Measurements from ENCODE around the gene TANGO6. TPM values are rescaled to one million over a fixed set of nuclear protein-coding genes. Genes with fewer than 3 reads are reported as not detected.
"Not testable (repeated sequence)": the region's sequence is repeated elsewhere in the genome, so short reads cannot be mapped to it uniquely, and the experiment has no call there.

TANGO6 gene
- total RNA-seq, 3 donors from 2014 or later: 7.4 to 19.7 (median 8.2) TPM

DNA sequence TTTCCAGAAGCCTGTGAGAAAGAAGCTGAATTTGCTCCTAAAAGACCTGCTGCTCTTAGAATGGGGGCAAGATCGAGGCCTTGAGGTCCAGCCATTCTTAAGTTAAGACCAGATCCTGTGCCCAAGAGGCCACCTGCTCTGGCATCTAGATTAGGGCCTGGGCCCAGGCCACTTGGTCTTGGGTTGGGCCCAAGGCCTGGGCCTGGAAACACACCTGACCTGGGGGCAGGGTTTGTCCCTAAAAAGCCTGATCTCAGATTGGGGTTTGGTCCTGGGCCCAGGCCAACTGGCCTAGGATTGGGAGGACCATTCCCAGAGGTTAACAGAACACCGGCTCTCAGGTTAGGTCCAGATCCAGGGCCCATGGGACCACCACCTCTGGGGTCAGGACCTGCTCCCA is 276.2 kb downstream of the TANGO6 start:
- H3K36me3 ChIP-seq (ENCODE audit: low read depth): no peaks in the 10 kb centered on the region
- intact Hi-C loops (cut with DNase I, micrococcal nuclease): loop anchor here in 1 of 2 donors (10.0 kb wide), 1 partner anchor 215 kb away; no protein-coding TSS in a partner anchor

DNA sequence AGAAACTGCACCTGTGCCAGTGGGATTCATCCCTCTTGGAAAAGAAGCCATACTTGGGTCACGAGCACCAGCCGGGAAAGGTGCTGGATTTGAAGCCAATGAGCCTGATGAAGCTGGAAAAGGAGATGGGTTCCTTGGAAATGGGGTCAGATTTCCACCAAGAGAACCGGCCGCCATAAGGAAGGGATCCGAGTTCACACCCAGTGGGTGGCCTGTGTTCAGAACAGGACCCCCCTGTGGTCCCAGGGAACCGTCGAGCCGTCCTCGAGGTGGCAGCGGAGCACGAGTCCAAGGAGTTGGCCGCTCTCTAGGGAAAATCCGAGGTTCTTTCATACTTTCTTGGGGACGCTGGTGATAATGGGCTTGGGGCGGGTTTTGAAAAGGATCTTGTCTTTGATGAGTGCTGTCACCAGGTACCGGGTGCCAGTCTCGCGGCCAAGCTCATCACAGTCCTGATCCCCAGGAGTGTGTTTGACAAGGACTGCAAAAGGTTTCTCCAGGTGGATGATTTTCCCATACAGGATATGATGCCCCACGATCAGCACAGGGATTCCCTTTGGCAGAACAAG is 276.8 kb downstream of the TANGO6 start:
- Histone ChIP-seq H3K36me3 (ENCODE audit: low read depth) (no peaks in the 10 kb centered on the region), H3K4me1 (ENCODE audit: low read depth) (no peaks in the 10 kb centered on the region), H3K9me3 (no peaks in the 10 kb centered on the region), H3K4me3 (no peak overlapping the region)
- intact Hi-C loops (cut with DNase I, micrococcal nuclease): loop anchor here in 1 of 2 donors (10.0 kb wide), 1 partner anchor 595 kb away; no protein-coding TSS in a partner anchor
- ATAC-seq (no peak), DNase-seq (peak in 1 of 3 donors; percentile 33)
- TF ChIP-seq CTCF (IDR thresholded peaks at IDR 0.05): no peak

More for the DNA sequence above, 276.2 kb downstream of the TANGO6 start:
- no peak for ATAC-seq
- DNase-seq: no peak
- no peaks in the 10 kb centered on the region for H3K4me1 ChIP-seq (ENCODE audit: low read depth)
- no peak overlapping the region for H3K4me3 ChIP-seq
- TF ChIP-seq CTCF (IDR thresholded peaks at IDR 0.05): no peak
- H3K9me3 ChIP-seq: no peaks in the 10 kb centered on the region

DNA sequence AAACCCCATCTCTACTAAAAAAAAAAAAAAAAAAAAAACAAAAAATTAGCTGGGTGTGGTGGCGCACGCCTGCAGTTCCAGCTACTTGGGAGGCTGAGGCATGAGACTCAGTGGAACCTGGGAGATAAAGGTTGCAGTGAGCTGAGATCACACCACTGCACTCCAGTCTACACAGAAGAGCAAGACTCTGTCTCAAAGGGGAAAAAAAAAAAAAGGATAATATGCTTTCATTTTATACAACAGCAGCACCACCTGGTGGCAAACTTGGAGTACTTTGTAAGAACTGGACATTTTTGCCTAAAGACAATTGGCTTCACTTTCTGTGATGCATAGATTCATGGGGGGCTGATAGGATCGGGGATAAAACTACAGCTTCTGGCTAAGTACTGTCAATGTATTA is 280.6 kb downstream of the TANGO6 start:
- no peak overlapping the region for H3K4me3 ChIP-seq
- no peaks in the 10 kb centered on the region for H3K9me3 ChIP-seq
- DNase-seq (peak in 1 of 3 donors; percentile 78), ATAC-seq (peak; percentile 80)
- no peaks in the 10 kb centered on the region for H3K4me1 ChIP-seq (ENCODE audit: low read depth)
- no peaks in the 10 kb centered on the region for H3K36me3 ChIP-seq (ENCODE audit: low read depth)
- intact Hi-C loops (cut with DNase I, micrococcal nuclease): loop anchor here in 1 of 2 donors (10.0 kb wide), 1 partner anchor 599 kb away; no protein-coding TSS in a partner anchor
- TF ChIP-seq CTCF (IDR thresholded peaks at IDR 0.05): peak; percentile 15

- intact Hi-C loops (cut with DNase I, micrococcal nuclease): loop anchor here in 1 of 2 donors (10.0 kb wide), 1 partner anchor 600 kb away; no protein-coding TSS in a partner anchor
These were observed 281.1 kb downstream of the TANGO6 start for GRCh38 chr16:69124406-69124805.

DNA sequence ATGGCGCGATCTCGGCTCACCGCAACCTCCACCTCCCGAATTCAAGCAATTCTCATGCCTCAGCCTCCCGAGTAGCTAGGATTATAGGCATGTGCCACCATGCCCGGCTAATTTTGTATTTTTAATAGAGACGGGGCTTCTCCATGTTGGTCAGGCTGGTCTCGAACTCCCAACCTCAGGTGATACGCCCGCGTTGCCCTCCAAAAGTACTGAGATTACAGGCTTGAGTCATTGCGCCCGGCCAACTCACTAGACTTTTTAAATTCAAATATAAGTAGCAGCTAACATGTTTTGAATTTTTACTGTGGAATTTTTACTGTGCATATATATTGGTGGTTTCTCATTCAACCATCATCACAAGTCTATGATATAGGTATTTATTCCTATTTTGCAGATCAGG is 281.6 kb downstream of the TANGO6 start:
- intact Hi-C loops (cut with DNase I, micrococcal nuclease): loop anchor here in 1 of 2 donors (10.0 kb wide), 1 partner anchor 600 kb away; no protein-coding TSS in a partner anchor
- ATAC-seq: not testable (repeated sequence)

More at GRCh38 chr16:69124406-69124805, 281.1 kb downstream of the TANGO6 start:
- not testable (repeated sequence) for H3K4me3 ChIP-seq; DNase-seq; H3K36me3 ChIP-seq (ENCODE audit: low read depth); ATAC-seq; H3K9me3 ChIP-seq; H3K4me1 ChIP-seq (ENCODE audit: low read depth)

GRCh38 chr16:69126221-69126620 is 282.9 kb downstream of the TANGO6 start:
- no peaks in the 10 kb centered on the region for H3K9me3 ChIP-seq
- no peaks in the 10 kb centered on the region for H3K4me1 ChIP-seq (ENCODE audit: low read depth)
- no peak for ATAC-seq
- no peak for TF ChIP-seq CTCF (IDR thresholded peaks at IDR 0.05)
- DNase-seq: no peak
- intact Hi-C loops (cut with DNase I, micrococcal nuclease): loop anchor here in 1 of 2 donors (10.0 kb wide), 1 partner anchor 601 kb away; no protein-coding TSS in a partner anchor
- H3K4me3 ChIP-seq: no peak overlapping the region
- H3K36me3 ChIP-seq (ENCODE audit: low read depth): no peaks in the 10 kb centered on the region

More for the DNA sequence above, 281.6 kb downstream of the TANGO6 start:
- H3K36me3 ChIP-seq (ENCODE audit: low read depth); H3K9me3 ChIP-seq; H3K4me1 ChIP-seq (ENCODE audit: low read depth); H3K4me3 ChIP-seq: not testable (repeated sequence)
- DNase-seq: peak in 1 of 3 donors; percentile 9

DNA sequence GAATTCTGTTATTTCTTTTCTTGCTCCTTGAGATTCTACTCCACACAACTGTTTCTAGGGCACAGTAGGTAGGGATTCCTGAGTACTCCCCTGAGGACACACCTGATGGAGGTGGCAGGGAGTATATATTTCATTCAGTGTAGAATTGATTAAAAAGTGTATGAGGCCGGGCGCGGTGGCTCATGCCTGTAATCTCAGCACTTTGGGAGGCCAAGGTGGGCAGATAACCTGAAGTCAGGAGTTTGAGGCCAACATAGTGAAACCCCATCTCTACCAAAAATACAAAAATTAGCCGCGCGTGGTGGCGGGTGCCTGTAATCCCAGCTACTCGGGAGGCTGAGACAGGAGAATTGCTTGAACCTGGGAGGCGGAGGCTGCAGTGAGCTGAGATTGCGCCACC is 283.5 kb downstream of the TANGO6 start:
- not testable (repeated sequence) for H3K4me3 ChIP-seq; DNase-seq; H3K36me3 ChIP-seq (ENCODE audit: low read depth); H3K9me3 ChIP-seq; H3K4me1 ChIP-seq (ENCODE audit: low read depth); ATAC-seq
- intact Hi-C loops (cut with DNase I, micrococcal nuclease): loop anchor here in 1 of 2 donors (10.0 kb wide), 1 partner anchor 602 kb away; no protein-coding TSS in a partner anchor
